ENCODE results near the gene LAGE3. TPM values are rescaled to one million over a fixed set of nuclear protein-coding genes. Genes with fewer than 3 reads are reported as not detected.

Gene LAGE3
- total and polyA plus RNA-seq, 10 of the 15 experiments (the other 5 are each of a cell fraction or from before 2014, with no cell fraction given), result 5.3 to 63.7 (median 19.7) TPM

DNA sequence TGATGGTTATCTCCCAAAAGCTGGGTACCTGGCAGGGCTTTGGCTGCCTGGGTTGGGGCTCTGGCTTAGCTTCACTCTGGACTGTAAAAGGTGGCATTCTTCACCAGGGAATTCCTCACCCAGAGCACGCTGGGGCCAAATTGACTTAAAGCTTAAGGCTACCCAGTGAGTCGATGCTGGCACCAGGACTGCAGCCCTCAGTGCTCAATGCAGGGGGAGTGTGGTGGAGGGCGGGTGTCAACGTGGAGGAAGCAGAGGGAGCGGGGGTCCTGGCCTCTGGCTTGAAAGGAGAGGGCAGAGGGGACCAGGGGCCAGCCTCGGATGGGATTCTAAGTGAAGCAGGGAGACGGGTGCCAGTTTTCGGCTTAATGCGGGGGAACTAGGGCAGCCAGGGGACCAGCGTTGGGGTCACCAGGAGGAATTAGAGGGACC lies 35.6 kb downstream of the LAGE3 start:
- TF ChIP-seq STAT1 (conservative IDR thresholded peaks at IDR 0.05) (no peak), NFYA (IDR thresholded peaks at IDR 0.05; ENCODE audit: borderline replicate concordance, low read depth, low read length) (no peak), RUNX3 (IDR thresholded peaks at IDR 0.05; ENCODE audit: low read length) (no peak), MTA2 (IDR thresholded peaks at IDR 0.05; ENCODE audit: low read depth) (no peak), BRCA1 (IDR thresholded peaks at IDR 0.05; ENCODE audit: low read depth, low read length) (no peak), CHD2 (IDR thresholded peaks at IDR 0.05; ENCODE audit: borderline replicate concordance, low read depth, low read length) (no peak), NRF1 (conservative IDR thresholded peaks at IDR 0.05; ENCODE audit: low read depth, low read length) (no peak), RBBP5 (conservative IDR thresholded peaks at IDR 0.05) (no peak), CBX5 (IDR thresholded peaks at IDR 0.05; ENCODE audit: low read depth) (no peak), PML (IDR thresholded peaks at IDR 0.05; ENCODE audit: low read length) (no peak), SUPT20H (IDR thresholded peaks at IDR 0.05; ENCODE audit: borderline replicate concordance, control insufficient read depth, low read depth, low read length) (no peak), SMAD5 (IDR thresholded peaks at IDR 0.05; ENCODE audit: low read depth) (no peak), TARDBP (IDR thresholded peaks at IDR 0.05; ENCODE audit: borderline replicate concordance) (no peak)
- TF ChIP-seq, protein P1, sequence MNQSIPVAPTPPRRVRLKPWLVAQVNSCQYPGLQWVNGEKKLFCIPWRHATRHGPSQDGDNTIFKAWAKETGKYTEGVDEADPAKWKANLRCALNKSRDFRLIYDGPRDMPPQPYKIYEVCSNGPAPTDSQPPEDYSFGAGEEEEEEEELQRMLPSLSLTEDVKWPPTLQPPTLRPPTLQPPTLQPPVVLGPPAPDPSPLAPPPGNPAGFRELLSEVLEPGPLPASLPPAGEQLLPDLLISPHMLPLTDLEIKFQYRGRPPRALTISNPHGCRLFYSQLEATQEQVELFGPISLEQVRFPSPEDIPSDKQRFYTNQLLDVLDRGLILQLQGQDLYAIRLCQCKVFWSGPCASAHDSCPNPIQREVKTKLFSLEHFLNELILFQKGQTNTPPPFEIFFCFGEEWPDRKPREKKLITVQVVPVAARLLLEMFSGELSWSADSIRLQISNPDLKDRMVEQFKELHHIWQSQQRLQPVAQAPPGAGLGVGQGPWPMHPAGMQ (IDR thresholded peaks at IDR 0.05; ENCODE audit: borderline replicate concordance), result no peak
- Histone ChIP-seq H4K20me1 (ENCODE audit: control insufficient read depth, insufficient read depth) (no peaks in the 10 kb centered on the region), H3K27me3 (replicated peaks in 1 of 2; ENCODE audit: control insufficient read depth in 2 of 2, insufficient read depth in 2 of 2, low read length in 1 of 2) (no peaks in the 10 kb centered on the region), H3K36me3 (ENCODE audit: control insufficient read depth in 2 of 2, insufficient read depth in 2 of 2, low read length in 1 of 2) (peaks cover 0 to 5% of the 10 kb centered on the region in 2 experiments; a peak in 1 of 4 replicates), H3K4me1 (ENCODE audit: control insufficient read depth, insufficient read depth, low read length) (0 out of 2 replicates have a peak, but pooled peaks cover 3% of the 10 kb centered on the region), H3K9ac (ENCODE audit: control insufficient read depth, insufficient read depth, low read length) (no peak overlapping the region), H3K4me3 (peak overlapping the region; percentile 50; the same call in 1 of the 2 replicates), H3K9me3 (replicated peaks; ENCODE audit: control insufficient read depth, insufficient read depth, low read length) (no peaks in the 10 kb centered on the region), H3K79me2 (ENCODE audit: control insufficient read depth, insufficient read depth, low read length) (peaks cover 13% of the 10 kb centered on the region), H3K27ac (ENCODE audit: control insufficient read depth, insufficient read depth) (no peak overlapping the region), H2AFZ (ENCODE audit: control insufficient read depth, low read depth, low read length) (0 out of 2 replicates have a peak overlapping the region, but pooled peaks have one; percentile 4), H3K4me2 (ENCODE audit: control insufficient read depth, insufficient read depth) (peak overlapping the region; percentile 82)
- intact Hi-C loops (cut with micrococcal nuclease; ENCODE audit: unreplicated experiment), result no loop called here
- DNase-seq (ENCODE audit: low read depth, low spot score) (no peak), ATAC-seq (peak; percentile 8; the same call in 1 of the 3 replicates), FAIRE-seq (no peak)
- RAD21 ChIA-PET (ENCODE audit: unreplicated experiment), result interaction anchor here (1.3 kb wide), 1 partner anchor 33 kb away, joined by 3 read pairs; no protein-coding TSS in a partner anchor
- CTCF ChIA-PET, result interaction anchor here (0.8 kb wide), 1 partner anchor 16 kb away, joined by 3 read pairs; no protein-coding TSS in a partner anchor
- SMC1A ChIA-PET (ENCODE audit: uncharacterized antibody, unreplicated experiment), result no interaction called here
- no TSS peak for BruUV-seq (replicated peaks)
- WGBS (ENCODE audit: insufficient coverage, insufficient replicate concordance, low lambda C conversion rate, missing lambda C conversion rate), result 41% methylated on average over 10 of the region's 10 CpGs
- POLR2A ChIA-PET, result interaction anchor here (0.9 to 1.1 kb wide), 2 partner anchors 42 to 44 kb away, joined by 3 read pairs; no protein-coding TSS in a partner anchor
- in situ Hi-C loops (cut with MboI), result no loop called here

All from GM12878 (cell line).